Fibroblast of lung (primary cell): ENCODE measurements around the gene GRAMD2A. TPM values are rescaled to one million over a fixed set of nuclear protein-coding genes. Genes with fewer than 3 reads are reported as not detected.
A peak's percentile ranks its signal among the peaks of the same experiment; 100 is the strongest.

Source experiments
- DNase-seq, 2 donors: peaks; one replicate each; pipeline versions ENCODE4 v3.0.0 to v3.0.0-alpha.2; 2010; ENCODE audit warnings: low read depth in 2 of 2
- H2AFZ ChIP-seq: 2 replicates; pipeline ENCODE4 v1.5.1; 2012; ENCODE audit warnings: low read length, control low read depth, inconsistent platforms
- H3K27ac ChIP-seq: 2 replicates; pipeline ENCODE4 v1.5.1; 2011; ENCODE audit warnings: low read length, control low read depth; ENCODE audit not compliant: insufficient read depth
- H3K27me3 ChIP-seq: 2 replicates; pipeline ENCODE4 v1.5.1; 2011; ENCODE audit warnings: mild to moderate bottlenecking, low read length; ENCODE audit not compliant: control insufficient read depth, insufficient read depth
- H3K36me3 ChIP-seq: 2 replicates; pipeline ENCODE4 v1.5.1; 2011; ENCODE audit warnings: low read length; ENCODE audit not compliant: control insufficient read depth, insufficient read depth
- H3K4me1 ChIP-seq: 2 replicates; pipeline ENCODE4 v1.5.1; 2011; ENCODE audit warnings: low read length; ENCODE audit not compliant: control insufficient read depth, insufficient read depth; ENCODE audit errors: extremely low read depth
- H3K4me2 ChIP-seq: 2 replicates; pipeline ENCODE4 v1.5.1; 2011; ENCODE audit warnings: low read length, control low read depth; ENCODE audit not compliant: insufficient read depth; ENCODE audit errors: extremely low read depth
- H3K4me3 ChIP-seq, 4 experiments: fragments of 200-600 bp in 1 of 4; sonication (generic) in 1 of 4; replicated peaks in 1 of 4; 2 replicates each; pipeline ENCODE4 v1.5.1; 2011 to 2016; ENCODE audit warnings: low read length in 4 of 4, low read depth in 3 of 4, mild to moderate bottlenecking in 3 of 4, control low read depth in 2 of 4, inconsistent platforms in 1 of 4, mixed read lengths in 1 of 4; ENCODE audit not compliant: insufficient read depth in 1 of 4; ENCODE audit errors: control extremely low read depth in 1 of 4
- H3K79me2 ChIP-seq: 2 replicates; pipeline ENCODE4 v1.5.1; 2012; ENCODE audit warnings: mild to moderate bottlenecking, low read length, inconsistent platforms; ENCODE audit not compliant: control insufficient read depth, insufficient read depth
- H3K9ac ChIP-seq: 2 replicates; pipeline ENCODE4 v1.5.1; 2011; ENCODE audit warnings: mild to moderate bottlenecking, low read length, control low read depth; ENCODE audit not compliant: insufficient read depth
- H3K9me3 ChIP-seq: 2 replicates; pipeline ENCODE4 v1.5.1; 2012; ENCODE audit warnings: low read depth, low read length; ENCODE audit not compliant: control insufficient read depth, insufficient read depth
- H4K20me1 ChIP-seq: 2 replicates; pipeline ENCODE4 v1.5.1; 2011; ENCODE audit warnings: low read length; ENCODE audit not compliant: control insufficient read depth, insufficient read depth; ENCODE audit errors: extremely low read depth
- CTCF ChIP-seq, 2 donors: IDR thresholded peaks in 1 of 2; conservative IDR thresholded peaks in 1 of 2; 1 replicate in 1 of 2; 2 replicates in 1 of 2; pipeline ENCODE4 v1.5.1; 2011 to 2012; ENCODE audit warnings: low read length in 2 of 2, control low read depth in 1 of 2, inconsistent platforms in 1 of 2, low read depth in 1 of 2, mild to moderate bottlenecking in 1 of 2
- EZH2 ChIP-seq: IDR thresholded peaks from 2 replicates; pipeline ENCODE4 v1.5.1; 2012; ENCODE audit warnings: low read length, control low read depth, mild to moderate bottlenecking; ENCODE audit errors: missing control alignments
- polyA plus RNA-seq, 2 donors: library from polyadenylated mRNA; depleted of rRNA in 1 of 2; stranded (reverse) in 1 of 2; unstranded in 1 of 2; fragments of >200 nt; gene quantifications; 2 replicates each; pipeline ENCODE4 v1.2.1, GENCODE V29; 2011 to 2012; ENCODE audit warnings: missing spikeins in 1 of 2
- total RNA-seq: library from RNA; depleted of rRNA; stranded (reverse); fragments of >200 nt; gene quantifications from 2 replicates; pipeline ENCODE4 v1.2.1, GENCODE V29; 2014

The GRAMD2A gene
- total and polyA plus RNA-seq, 2 donors (not counting 1 experiment from before 2014, with no cell fraction given), result 0.15 to 0.83 TPM

- H3K27me3 ChIP-seq, result no peaks in the 10 kb centered on the region
- no peaks in the 10 kb centered on the region for H3K9me3 ChIP-seq
- peak overlapping the region; percentile 90 for H2AFZ ChIP-seq
- DNase-seq, result peak; percentile 65 to 81
- peak overlapping the region; percentile 86 for H3K4me2 ChIP-seq
- no peak overlapping the region for H3K27ac ChIP-seq
- no peaks in the 10 kb centered on the region for H3K79me2 ChIP-seq
- H3K36me3 ChIP-seq, result no peaks in the 10 kb centered on the region
- TF ChIP-seq CTCF (conservative IDR thresholded peaks at IDR 0.05 in 1 of 2, IDR thresholded peaks at IDR 0.05 in 1 of 2; ENCODE audit: low read depth in 1 of 2, low read length in 2 of 2), result peak; percentile 96 to 97
- TF ChIP-seq EZH2, result no peak
- H3K9ac ChIP-seq, result no peak overlapping the region
- H3K4me3 ChIP-seq, result peak overlapping the region; percentile 39 to 77 (median 54)
- peaks cover 2% of the 10 kb centered on the region for H3K4me1 ChIP-seq
- no peaks in the 10 kb centered on the region for H4K20me1 ChIP-seq
Observed at GRCh38 chr15:72155635-72156616, 41.7 kb downstream of the GRAMD2A start.

GRCh38 chr15:72155003-72155621 is 42.5 kb downstream of the GRAMD2A start:
- Histone ChIP-seq H3K4me2 (peak overlapping the region; percentile 86), H2AFZ (peak overlapping the region; percentile 90), H3K79me2 (no peaks in the 10 kb centered on the region), H3K4me1 (peaks cover 2% of the 10 kb centered on the region), H3K4me3 (peak overlapping the region in 3 of 4 experiments; percentile 49 to 77 (median 60)), H3K9me3 (no peaks in the 10 kb centered on the region), H4K20me1 (no peaks in the 10 kb centered on the region), H3K9ac (no peak overlapping the region), H3K27ac (no peak overlapping the region), H3K27me3 (no peaks in the 10 kb centered on the region), H3K36me3 (no peaks in the 10 kb centered on the region)
- TF ChIP-seq EZH2 (no peak), CTCF (conservative IDR thresholded peaks at IDR 0.05 in 1 of 2, IDR thresholded peaks at IDR 0.05 in 1 of 2; ENCODE audit: low read depth in 1 of 2, low read length in 2 of 2) (no peak)
- peak in 1 of 2 donors; percentile 42 for DNase-seq

GRCh38 chr15:72154316-72154715 is 43.3 kb downstream of the GRAMD2A start:
- Histone ChIP-seq H3K4me2 (no peak overlapping the region), H3K36me3 (no peaks in the 10 kb centered on the region), H2AFZ (no peak overlapping the region), H3K4me1 (peaks cover 2% of the 10 kb centered on the region), H3K4me3 (no peak overlapping the region), H3K9me3 (no peaks in the 10 kb centered on the region), H3K27ac (no peak overlapping the region), H4K20me1 (no peaks in the 10 kb centered on the region), H3K27me3 (no peaks in the 10 kb centered on the region), H3K79me2 (no peaks in the 10 kb centered on the region), H3K9ac (no peak overlapping the region)
- no peak for DNase-seq
- TF ChIP-seq EZH2 (no peak), CTCF (conservative IDR thresholded peaks at IDR 0.05 in 1 of 2, IDR thresholded peaks at IDR 0.05 in 1 of 2; ENCODE audit: low read depth in 1 of 2, low read length in 2 of 2) (no peak)
